Coronary artery (tissue), 2 donors: Measurements from ENCODE around the gene GOSR1.
"Not testable (repeated sequence)": the region's sequence is repeated elsewhere in the genome, so short reads cannot be mapped to it uniquely, and the experiment has no call there.

Source experiments
- DNase-seq: peaks from one replicate; pipeline ENCODE4 v3.0.0-alpha.2; 2017; ENCODE audit warnings: low spot score
- H3K27ac ChIP-seq, 2 donors: fragments of 200-600 bp; sonication (generic); one replicate each; pipeline ENCODE4 v1.5.1; 2016 to 2019
- H3K4me3 ChIP-seq: fragments of 200-600 bp; sonication (generic); 2 replicates; pipeline ENCODE4 v1.5.1; 2016; ENCODE audit warnings: mild to moderate bottlenecking, moderate library complexity
- TF ChIP-seq, protein P1 (sequence below): fragments of 200-600 bp; sonication (generic); IDR thresholded peaks from one replicate; pipeline ENCODE4 v1.5.1; 2019; ENCODE audit warnings: antibody characterized with exemption

Gene GOSR1

DNA sequence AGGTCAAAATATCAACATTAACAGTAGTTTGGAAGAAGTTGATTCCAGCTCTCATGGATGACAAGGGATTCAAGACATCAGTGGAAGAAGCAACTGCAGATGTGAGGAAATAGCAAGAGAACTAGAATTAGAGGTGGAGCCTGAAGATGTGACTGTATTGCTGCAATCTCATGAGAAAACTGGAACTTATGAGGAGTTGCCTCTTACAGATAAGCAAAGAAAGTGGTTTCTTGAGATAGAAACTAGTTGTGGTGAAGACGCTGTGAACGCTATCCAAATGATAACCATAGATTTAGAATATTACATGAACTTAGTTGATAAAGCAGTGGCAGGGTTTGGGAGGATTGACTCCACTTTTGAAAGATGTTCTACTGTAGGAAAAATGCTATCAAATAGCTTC is 67.8 kb downstream of the GOSR1 start:
- Histone ChIP-seq H3K4me3 (no peak overlapping the region), H3K27ac (no peak overlapping the region)
- DNase-seq: no peak
- TF ChIP-seq, protein P1, sequence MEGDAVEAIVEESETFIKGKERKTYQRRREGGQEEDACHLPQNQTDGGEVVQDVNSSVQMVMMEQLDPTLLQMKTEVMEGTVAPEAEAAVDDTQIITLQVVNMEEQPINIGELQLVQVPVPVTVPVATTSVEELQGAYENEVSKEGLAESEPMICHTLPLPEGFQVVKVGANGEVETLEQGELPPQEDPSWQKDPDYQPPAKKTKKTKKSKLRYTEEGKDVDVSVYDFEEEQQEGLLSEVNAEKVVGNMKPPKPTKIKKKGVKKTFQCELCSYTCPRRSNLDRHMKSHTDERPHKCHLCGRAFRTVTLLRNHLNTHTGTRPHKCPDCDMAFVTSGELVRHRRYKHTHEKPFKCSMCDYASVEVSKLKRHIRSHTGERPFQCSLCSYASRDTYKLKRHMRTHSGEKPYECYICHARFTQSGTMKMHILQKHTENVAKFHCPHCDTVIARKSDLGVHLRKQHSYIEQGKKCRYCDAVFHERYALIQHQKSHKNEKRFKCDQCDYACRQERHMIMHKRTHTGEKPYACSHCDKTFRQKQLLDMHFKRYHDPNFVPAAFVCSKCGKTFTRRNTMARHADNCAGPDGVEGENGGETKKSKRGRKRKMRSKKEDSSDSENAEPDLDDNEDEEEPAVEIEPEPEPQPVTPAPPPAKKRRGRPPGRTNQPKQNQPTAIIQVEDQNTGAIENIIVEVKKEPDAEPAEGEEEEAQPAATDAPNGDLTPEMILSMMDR: no peak

DNA sequence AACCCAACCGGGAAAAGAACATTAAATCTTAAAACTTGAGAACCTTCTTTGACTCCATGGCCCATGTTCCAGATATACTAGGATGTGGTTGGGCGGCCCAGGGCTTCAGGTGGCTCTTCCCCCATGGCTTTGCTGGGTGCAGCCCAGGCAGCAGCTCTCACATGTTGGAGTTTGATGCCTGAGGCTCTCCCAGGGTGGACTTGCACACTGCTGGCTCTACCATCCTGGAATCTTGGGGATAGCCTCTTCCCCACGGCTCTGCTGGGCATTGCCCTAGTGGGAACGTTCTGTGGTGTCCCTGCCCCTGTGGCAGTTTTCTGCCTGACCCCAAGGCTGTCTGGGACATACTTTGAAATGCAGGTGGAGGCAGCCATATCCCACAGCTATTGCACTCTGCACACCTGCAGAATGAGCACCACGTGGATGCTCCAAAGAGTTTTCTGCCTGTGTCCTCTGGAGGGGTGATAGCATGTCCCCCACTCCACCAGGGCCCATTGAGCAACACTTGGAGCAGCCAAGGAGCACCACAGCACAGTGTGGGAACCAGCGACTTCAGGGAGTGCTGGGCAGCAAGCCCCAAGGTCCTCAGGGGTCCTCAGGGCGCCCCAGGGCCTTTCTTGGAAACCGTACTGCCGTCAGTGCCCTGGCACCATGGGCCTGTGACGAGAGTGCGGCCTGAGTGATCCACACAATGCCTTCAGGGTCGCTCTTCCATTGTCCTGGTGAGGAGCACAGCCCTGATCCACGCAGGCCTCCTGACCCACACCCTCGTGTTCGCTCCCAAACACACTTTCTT is 70.8 kb downstream of the GOSR1 start:
- H3K27ac ChIP-seq: no peak overlapping the region
- no peak overlapping the region for H3K4me3 ChIP-seq
- TF ChIP-seq, protein P1: no peak
- no peak for DNase-seq

DNA sequence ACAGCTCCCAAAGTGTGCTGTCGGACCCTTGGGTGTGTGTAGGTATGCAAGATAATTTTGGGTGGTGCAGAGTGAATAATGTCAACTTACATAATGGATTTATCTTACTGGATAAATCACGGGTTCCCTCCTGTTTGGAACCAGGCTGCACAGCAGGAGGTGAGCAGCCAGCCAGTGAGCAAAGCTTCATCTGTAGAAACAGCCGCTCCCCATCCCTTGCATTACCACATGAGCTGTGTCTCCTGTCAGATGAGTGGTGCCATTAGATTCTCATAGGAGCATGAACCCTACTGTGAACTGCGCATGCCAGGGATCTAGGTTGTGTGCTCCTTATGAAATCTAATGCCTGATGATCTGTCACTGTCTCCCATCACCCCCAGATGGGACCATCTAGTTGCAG is 72.0 kb downstream of the GOSR1 start:
- not testable (repeated sequence) for H3K27ac ChIP-seq, DNase-seq, H3K4me3 ChIP-seq

DNA sequence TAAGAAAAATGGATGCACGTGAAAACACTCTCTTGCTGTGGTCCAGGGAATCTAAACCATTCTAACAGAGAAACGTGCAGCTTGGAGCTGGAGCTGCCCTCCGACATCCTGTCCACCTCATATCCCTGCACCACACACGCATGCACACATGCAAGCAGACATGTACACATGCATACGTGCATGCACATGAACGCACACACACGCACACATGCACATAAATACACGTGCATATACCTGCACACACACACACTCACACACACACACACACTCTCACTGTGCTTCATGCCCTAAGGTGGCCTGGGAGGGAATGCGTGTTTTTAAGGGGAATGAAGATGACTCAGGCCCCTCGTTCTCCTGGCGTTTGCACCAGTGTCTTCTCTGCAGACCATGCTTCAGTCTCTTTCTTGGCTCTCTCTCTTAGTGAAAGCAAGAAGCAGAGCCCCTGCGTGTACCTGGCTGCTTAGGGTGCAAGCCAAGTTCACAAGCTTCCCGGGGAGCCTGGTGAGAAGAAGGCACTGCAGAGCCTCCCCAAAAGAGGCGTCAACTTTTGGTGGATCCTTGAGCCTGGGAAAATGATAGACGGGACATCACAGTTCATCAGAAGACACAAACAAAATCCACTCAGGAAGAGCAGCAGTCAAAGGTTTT is 72.8 kb downstream of the GOSR1 start:
- Histone ChIP-seq H3K27ac (no peak overlapping the region), H3K4me3 (no peak overlapping the region)
- no peak for DNase-seq
- TF ChIP-seq, protein P1: no peak

DNA sequence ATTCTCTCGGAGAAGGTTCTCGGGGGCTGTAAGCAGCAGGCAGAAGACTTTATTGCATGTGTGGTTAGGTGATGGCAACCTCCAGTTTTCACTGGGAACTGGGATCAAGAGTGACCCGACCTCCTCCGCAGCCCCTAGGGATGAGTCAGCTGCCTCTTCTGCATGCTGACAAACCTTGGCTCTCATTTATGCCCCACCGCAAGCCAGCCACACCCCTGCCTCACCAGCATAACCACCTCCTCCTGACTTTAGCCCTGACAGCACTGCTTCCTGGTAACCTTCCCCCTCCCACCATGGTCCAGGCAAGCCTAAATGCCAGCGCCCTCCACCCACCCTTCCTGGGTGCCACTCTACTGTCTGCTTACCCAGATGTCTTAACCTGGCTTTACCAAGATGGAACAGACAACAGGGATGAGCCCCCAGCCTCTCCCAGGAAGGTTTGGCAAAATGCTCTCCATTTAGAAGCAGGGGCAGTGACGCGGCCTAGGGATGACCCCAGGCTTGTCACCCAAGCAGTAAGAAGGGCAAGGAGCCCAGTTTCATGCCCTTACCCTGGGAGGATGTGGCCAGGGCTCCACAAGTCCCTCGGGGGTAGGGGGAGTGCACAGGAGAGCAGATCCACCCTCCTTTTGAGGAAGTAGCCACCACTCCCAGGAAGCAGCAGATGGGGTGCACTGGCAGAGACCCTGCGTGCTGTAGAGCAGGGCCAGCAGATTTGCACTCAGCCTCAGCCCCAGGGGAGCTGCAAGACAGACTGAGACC is 73.5 kb downstream of the GOSR1 start:
- H3K4me3 ChIP-seq: no peak overlapping the region
- H3K27ac ChIP-seq: no peak overlapping the region
- TF ChIP-seq, protein P1: no peak
- no peak for DNase-seq

DNA sequence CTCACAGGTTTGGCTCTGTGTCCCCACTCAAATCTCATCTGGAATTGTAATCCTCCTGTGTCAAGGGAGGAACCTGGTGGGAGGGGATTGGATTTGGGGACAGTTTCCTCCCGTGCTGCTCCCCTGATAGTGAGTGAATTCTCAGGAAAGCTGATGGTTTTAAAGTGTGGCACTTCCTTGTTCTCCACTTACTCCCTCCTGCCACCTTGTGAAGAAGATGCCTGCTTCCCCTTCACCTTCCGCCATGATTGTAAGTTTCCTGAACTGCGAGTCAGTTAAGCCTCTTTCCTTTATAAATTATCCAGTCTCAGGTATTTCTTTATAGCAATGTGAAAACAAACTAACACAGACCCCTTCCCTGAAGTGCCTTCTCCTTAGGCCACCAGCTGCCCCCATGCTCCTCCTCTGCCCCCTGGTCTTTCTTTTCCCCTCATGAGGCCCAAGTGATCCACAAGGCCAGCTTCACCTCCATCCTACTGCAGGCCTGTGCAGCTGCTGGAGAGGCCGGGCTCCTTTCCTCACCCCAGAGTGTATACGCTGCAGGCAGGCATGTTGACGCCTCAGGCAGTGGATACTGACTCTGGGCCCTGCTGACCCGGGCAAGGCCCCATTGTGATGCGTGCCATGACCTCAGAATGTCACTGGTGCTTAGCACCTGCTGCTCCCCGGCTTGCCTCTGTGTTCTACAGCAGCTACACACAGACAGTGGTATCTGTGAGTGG is 74.2 kb downstream of the GOSR1 start:
- not testable (repeated sequence) for H3K4me3 ChIP-seq, DNase-seq, H3K27ac ChIP-seq

DNA sequence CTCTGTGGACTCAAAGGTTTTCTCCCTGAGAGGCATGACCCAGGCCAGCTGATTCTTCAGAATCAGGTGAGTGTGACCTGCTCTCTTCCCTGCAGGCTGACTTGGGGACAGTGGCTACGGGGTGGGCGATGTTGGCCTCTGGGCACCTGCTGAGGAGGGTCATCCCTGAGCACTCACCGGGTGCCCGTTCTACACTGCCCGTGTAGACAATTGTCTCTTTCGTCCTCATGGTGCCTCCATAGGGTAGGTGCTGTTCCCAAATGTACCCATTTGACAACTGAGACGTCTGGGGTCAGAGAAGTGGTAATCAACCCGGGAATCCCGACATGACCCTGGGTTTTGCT is 74.8 kb downstream of the GOSR1 start:
- Histone ChIP-seq H3K4me3 (no peak overlapping the region), H3K27ac (no peak overlapping the region)
- no peak for DNase-seq
- TF ChIP-seq, protein P1: no peak
